GM12878 (cell line): Measurements from ENCODE around the gene SATL1. TPM values are rescaled to one million over a fixed set of nuclear protein-coding genes. Genes with fewer than 3 reads are reported as not detected.

Experiments
- ATAC-seq: fragments of 200-7000 bp; cut with Tn5 transposase; 3 replicates; pipeline ENCODE4 v1.9.1; 2020; ENCODE audit warnings: mild to moderate bottlenecking, moderate library complexity
- BruUV-seq: library from RNA; stranded (reverse); fragments of 400-500 nt; replicated peaks from 2 replicates; lab custom pipeline; 2021; lab: Mats Ljungman, UMichigan
- CTCF ChIA-PET: fragments of 300-600 bp; sonication (Branson Sonifier 250); formaldehyde crosslinking; extraction: SDS; loops from one replicate; lab custom pipeline; 2021; ENCODE audit warnings: inconsistent platforms; lab: Yijun Ruan, JAX
- POLR2A ChIA-PET: fragments of 350-600 bp; formaldehyde crosslinking; extraction: SDS; loops from one replicate; lab custom pipeline; 2021; ENCODE audit warnings: inconsistent platforms; lab: Charles Lee
- RAD21 ChIA-PET: fragments of 300-600 bp; sonication (Branson Sonifier 250); formaldehyde crosslinking; loops from one replicate; lab custom pipeline; 2023; ENCODE audit warnings: antibody characterized with exemption; ENCODE audit not compliant: unreplicated experiment; lab: Charles Lee
- SMC1A ChIA-PET: fragments of 300-600 bp; sonication (Branson Sonifier 250); formaldehyde crosslinking; loops from one replicate; lab custom pipeline; 2023; ENCODE audit not compliant: unreplicated experiment, uncharacterized antibody; lab: Charles Lee
- DNase-seq: peaks from one replicate; pipeline ENCODE4 v3.0.0-alpha.2; 2011; ENCODE audit warnings: low read depth, low spot score
- FAIRE-seq: peaks from 3 replicates; lab custom pipeline; 2011; peaks lifted over from hg19 to GRCh38; lab: Jason Lieb, UNC
- H2AFZ ChIP-seq: 2 replicates; pipeline ENCODE4 v1.6.0; 2011; ENCODE audit warnings: low read depth, low read length, control low read depth; ENCODE audit not compliant: control insufficient read depth
- H3K27ac ChIP-seq: 2 replicates; pipeline ENCODE4 v1.5.1; 2011; ENCODE audit warnings: control low read depth; ENCODE audit not compliant: control insufficient read depth, insufficient read depth
- H3K27me3 ChIP-seq, 2 experiments: replicated peaks in 1 of 2; 2 replicates each; pipeline versions ENCODE4 v1.6.0 to v1.6.1; 2011; ENCODE audit warnings: low read length in 1 of 2; ENCODE audit not compliant: control insufficient read depth in 2 of 2, insufficient read depth in 2 of 2
- H3K36me3 ChIP-seq, 2 experiments: 2 replicates each; pipeline ENCODE4 v1.5.1; 2011; ENCODE audit warnings: low read length in 1 of 2; ENCODE audit not compliant: control insufficient read depth in 2 of 2, insufficient read depth in 2 of 2
- H3K4me1 ChIP-seq: 2 replicates; pipeline ENCODE4 v1.6.1; 2011; ENCODE audit warnings: mild to moderate bottlenecking, low read length, moderate library complexity, mixed read lengths; ENCODE audit not compliant: control insufficient read depth, insufficient read depth
- H3K4me2 ChIP-seq: 2 replicates; pipeline ENCODE4 v1.6.0; 2011; ENCODE audit warnings: control low read depth; ENCODE audit not compliant: control insufficient read depth, insufficient read depth
- H3K4me3 ChIP-seq: fragments of 200-600 bp; sonication (generic); 2 replicates; pipeline ENCODE4 v1.5.1; 2016
- H3K79me2 ChIP-seq: 2 replicates; pipeline ENCODE4 v1.6.0; 2011; ENCODE audit warnings: low read length; ENCODE audit not compliant: control insufficient read depth, insufficient read depth
- H3K9ac ChIP-seq: 2 replicates; pipeline ENCODE4 v1.8.0; 2011; ENCODE audit warnings: low read length, control low read depth, mixed read lengths; ENCODE audit not compliant: control insufficient read depth, insufficient read depth
- H3K9me3 ChIP-seq: replicated peaks from 3 replicates; pipeline ENCODE4 v1.5.1; 2011; ENCODE audit warnings: mild to moderate bottlenecking, low read length; ENCODE audit not compliant: control insufficient read depth, insufficient read depth
- H4K20me1 ChIP-seq: 2 replicates; pipeline ENCODE4 v1.6.0; 2011; ENCODE audit not compliant: control insufficient read depth, insufficient read depth
- BCL11A ChIP-seq: IDR thresholded peaks from 2 replicates; pipeline ENCODE4 v1.6.1; 2011; ENCODE audit warnings: low read depth, low read length
- HDGF ChIP-seq: fragments of 450-650 bp; IDR thresholded peaks from 2 replicates; pipeline ENCODE4 v1.6.1; 2016; ENCODE audit warnings: antibody characterized with exemption
- NFXL1 ChIP-seq: fragments of 450-650 bp; IDR thresholded peaks from 2 replicates; pipeline ENCODE4 v1.6.1; 2017; ENCODE audit warnings: antibody characterized with exemption, mild to moderate bottlenecking, borderline replicate concordance
- NRF1 ChIP-seq: conservative IDR thresholded peaks from 2 replicates; pipeline ENCODE4 v1.6.1; 2011; ENCODE audit warnings: mild to moderate bottlenecking, low read depth, low read length, improper control_type of control experiment
- REST ChIP-seq: IDR thresholded peaks from 2 replicates; pipeline ENCODE4 v1.6.1; 2012; ENCODE audit warnings: mild to moderate bottlenecking, low read depth, low read length
- SUPT20H ChIP-seq: IDR thresholded peaks from 2 replicates; pipeline ENCODE4 v1.6.1; 2011; ENCODE audit warnings: low read depth, mild to moderate bottlenecking, low read length, moderate library complexity, borderline replicate concordance; ENCODE audit not compliant: control insufficient read depth
- WGBS: methylation state at CpG from one replicate; pipeline ENCODE4 v1.1.6; 2016; ENCODE audit warnings: low lambda C conversion rate; ENCODE audit not compliant: insufficient replicate concordance, insufficient coverage; ENCODE audit errors: missing lambda C conversion rate; 5-methylcytosine and 5-hydroxymethylcytosine counted together
- in situ Hi-C: fragments of 300-500 bp; cut with MboI; formaldehyde crosslinking; loops from 9 replicates; pipeline ENCODE4 v1.14.3; 2018; ENCODE audit warnings: mixed read lengths
- intact Hi-C: fragments of 100-400 bp; cut with micrococcal nuclease; formaldehyde crosslinking; loops from one replicate; pipeline ENCODE4 v1.14.2; 2022; ENCODE audit not compliant: unreplicated experiment
- polyA plus RNA-seq, 11 experiments: library from polyadenylated mRNA; depleted of rRNA in 4 of 11; unstranded in 6 of 11; stranded (reverse) in 5 of 11; fragments of >200 nt; fragmentation: Nextera tagmentation in 4 of 11; fragmentation: Illumina TruSeq in 1 of 11; extraction: Ambion mirVana in 4 of 11; extraction: Trizol in 1 of 11; gene quantifications; 1 replicate in 1 of 11; 2 replicates in 10 of 11; pipeline versions ENCODE4 v1.2.1 to v1.2.3, GENCODE V29; 2011 to 2016; ENCODE audit warnings: inconsistent platforms in 2 of 11, missing spikeins in 2 of 11, low read depth in 1 of 11
- total RNA-seq, 4 experiments: library from RNA; depleted of rRNA in 3 of 4; stranded (reverse); fragments of >200 nt in 3 of 4; fragmentation: Illumina TruSeq in 1 of 4; extraction: Trizol in 1 of 4; gene quantifications; 2 replicates each; pipeline versions ENCODE4 v1.2.1 to v1.2.3, GENCODE V29; 2013 to 2021

Gene SATL1
- total and polyA plus RNA-seq, 10 of the 15 experiments (the other 5 are each of a cell fraction or from before 2014, with no cell fraction given): 0.01 TPM; not detected in 9

- Histone ChIP-seq H3K4me1 (no peaks in the 10 kb centered on the region), H3K9me3 (no peaks in the 10 kb centered on the region), H3K27me3 (no peaks in the 10 kb centered on the region), H3K4me3 (no peak overlapping the region), H3K9ac (no peak overlapping the region), H3K4me2 (no peak overlapping the region), H3K36me3 (no peaks in the 10 kb centered on the region), H3K79me2 (no peaks in the 10 kb centered on the region), H2AFZ (no peak overlapping the region), H4K20me1 (no peaks in the 10 kb centered on the region), H3K27ac (no peak overlapping the region)
- RAD21 ChIA-PET: interaction anchor here (1.3 kb wide), 1 partner anchor 431 kb away, joined by 3 read pairs; no protein-coding TSS in a partner anchor
- POLR2A ChIA-PET: no interaction called here
- TF ChIP-seq REST: no peak
- no peak for TF ChIP-seq NRF1
- no peak for TF ChIP-seq BCL11A
- no peak for TF ChIP-seq HDGF
- TF ChIP-seq SUPT20H: no peak
- no peak for TF ChIP-seq NFXL1
- CTCF ChIA-PET: interaction anchor here (0.6 to 6.6 kb wide), 10 partner anchors 7 to 440 kb away, joined by 3 to 66 read pairs (median 4); no protein-coding TSS in a partner anchor
- no peak for FAIRE-seq
- SMC1A ChIA-PET: interaction anchor here (0.7 to 2.2 kb wide), 7 partner anchors 10 to 431 kb away, joined by 3 to 6 read pairs (median 4); partner anchors contain the start of gene POF1B
- BruUV-seq: no TSS peak
- WGBS: 25% methylated on average over 2 of the region's 2 CpGs
- in situ Hi-C loops (loop anchor here (5.0 kb wide), 1 partner anchor 434 kb away; no protein-coding TSS in a partner anchor), intact Hi-C loops (loop anchor here (5.0 kb wide), 1 partner anchor 264 kb away; the partner anchor contains the start of gene POF1B)
- no peak for ATAC-seq
- no peak for DNase-seq
These were observed 129.8 kb downstream of the SATL1 start for GRCh38 chrX:85113746-85114145.
